CD4-positive, alpha-beta T cell treated with Interleukin-10 for 1 hour (primary cell): ENCODE measurements around the gene CHCHD2.
"Not testable (repeated sequence)": the region's sequence is repeated elsewhere in the genome, so short reads cannot be mapped to it uniquely, and the experiment has no call there.

Experiments used
- DNase-seq: peaks from one replicate; pipeline ENCODE4 v3.0.0-alpha.2; 2020

The CHCHD2 gene

DNA sequence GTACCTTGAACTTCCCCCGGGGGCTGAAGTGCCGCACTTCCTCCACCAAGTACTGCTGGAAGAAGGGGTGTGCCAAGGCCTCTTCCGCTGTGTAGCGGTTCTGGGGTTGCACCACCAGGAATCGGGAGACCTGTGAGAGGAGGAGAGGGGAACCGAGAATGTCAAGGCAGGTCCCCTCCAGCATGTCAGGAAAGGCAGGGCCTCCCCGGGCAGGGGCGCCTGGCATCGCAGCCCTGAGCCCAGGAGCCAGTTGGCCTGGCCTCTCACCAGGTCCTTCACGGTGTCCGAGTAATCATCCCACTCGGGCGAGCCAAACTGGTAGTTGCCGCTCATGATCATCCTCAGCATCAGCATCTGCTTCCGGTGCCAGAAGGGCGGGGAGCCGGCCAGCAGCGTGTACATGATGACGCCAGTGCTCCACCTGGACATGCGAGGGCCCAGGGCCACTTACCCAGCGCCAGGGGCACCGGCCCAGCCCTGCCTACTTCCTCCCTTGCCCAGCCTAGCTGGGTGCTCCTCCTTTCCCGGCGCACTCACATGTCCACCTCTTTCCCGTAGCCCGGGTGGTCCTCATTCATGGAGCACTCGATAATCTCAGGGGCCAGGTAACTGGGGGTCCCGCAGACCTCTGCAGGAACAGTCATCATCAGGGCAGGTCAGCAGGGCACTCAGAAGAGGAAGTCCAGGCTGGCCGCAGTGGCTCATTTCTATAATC is 24.5 kb downstream of the CHCHD2 start:
- no peak for DNase-seq

DNA sequence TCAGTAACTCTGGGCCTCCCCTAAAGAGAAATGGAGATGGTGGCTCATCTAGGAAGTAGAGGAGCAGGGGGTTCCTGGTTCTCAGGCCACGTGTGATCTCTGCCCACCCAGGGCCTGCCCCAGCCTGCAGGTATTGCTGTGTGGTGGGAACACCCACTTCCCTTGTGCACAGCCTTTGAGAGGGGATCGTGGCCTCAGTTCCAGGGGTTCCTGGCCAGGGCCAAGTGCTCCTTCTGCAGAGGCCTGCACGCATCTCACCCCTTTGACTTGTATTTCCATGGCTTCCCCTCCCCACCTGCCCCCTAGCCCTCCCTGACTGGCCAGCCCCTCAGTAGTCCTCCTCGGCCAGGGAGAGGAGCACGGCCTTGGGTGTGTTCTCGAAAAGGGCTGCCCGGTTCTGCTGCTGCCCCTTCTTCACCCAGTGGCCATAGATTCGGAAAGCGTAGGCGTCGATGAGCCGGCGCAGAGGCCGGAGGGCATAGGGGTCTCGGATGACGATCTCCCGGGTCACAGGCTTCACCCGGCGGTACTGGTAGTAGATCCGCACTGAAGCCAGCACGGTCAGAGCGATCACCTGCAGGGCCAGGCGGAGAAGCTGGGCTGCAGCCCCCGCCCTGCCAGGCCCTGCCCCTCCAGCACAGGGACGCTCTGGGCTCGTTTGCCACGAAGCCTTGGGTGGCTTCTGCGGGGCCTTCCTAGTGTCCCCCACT is 25.4 kb downstream of the CHCHD2 start:
- not testable (repeated sequence) for DNase-seq

DNA sequence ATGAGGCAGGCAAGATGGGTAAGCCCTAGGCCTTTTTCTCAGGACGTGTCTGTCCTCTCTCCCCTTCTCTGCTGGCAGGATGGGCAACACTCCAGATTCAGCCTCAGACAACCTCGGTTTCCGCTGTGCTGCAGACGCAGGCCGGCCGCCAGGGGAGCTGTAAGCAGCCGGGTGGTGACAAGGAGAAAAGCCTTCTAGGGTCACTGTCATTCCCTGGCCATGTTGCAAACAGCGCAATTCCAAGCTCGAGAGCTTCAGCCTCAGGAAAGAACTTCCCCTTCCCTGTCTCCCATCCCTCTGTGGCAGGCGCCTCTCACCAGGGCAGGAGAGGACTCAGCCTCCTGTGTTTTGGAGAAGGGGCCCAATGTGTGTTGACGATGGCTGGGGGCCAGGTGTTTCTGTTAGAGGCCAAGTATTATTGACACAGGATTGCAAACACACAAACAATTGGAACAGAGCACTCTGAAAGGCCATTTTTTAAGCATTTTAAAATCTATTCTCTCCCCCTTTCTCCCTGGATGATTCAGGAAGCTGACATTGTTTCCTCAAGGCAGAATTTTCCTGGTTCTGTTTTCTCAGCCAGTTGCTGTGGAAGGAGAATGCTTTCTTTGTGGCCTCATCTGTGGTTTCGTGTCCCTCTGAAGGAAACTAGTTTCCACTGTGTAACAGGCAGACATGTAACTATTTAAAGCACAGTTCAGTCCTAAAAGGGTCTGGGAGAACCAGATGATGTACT is 26.7 kb downstream of the CHCHD2 start:
- DNase-seq = no peak

DNA sequence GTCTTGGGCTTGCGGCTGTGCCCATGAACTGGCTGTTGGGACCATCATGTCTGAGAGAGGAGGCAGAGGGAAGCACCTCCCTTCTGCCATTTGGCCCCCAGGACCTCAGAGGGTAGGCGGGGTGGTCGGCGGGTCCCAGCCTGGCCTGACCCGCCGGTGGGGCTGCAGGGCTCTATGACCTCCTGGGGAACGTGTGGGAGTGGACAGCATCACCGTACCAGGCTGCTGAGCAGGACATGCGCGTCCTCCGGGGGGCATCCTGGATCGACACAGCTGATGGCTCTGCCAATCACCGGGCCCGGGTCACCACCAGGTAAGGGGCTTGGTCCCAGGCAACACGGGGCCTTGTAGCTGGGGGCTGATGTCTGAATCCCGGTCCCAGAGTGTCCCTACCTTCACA is 28.1 kb downstream of the CHCHD2 start:
- no peak for DNase-seq

DNA sequence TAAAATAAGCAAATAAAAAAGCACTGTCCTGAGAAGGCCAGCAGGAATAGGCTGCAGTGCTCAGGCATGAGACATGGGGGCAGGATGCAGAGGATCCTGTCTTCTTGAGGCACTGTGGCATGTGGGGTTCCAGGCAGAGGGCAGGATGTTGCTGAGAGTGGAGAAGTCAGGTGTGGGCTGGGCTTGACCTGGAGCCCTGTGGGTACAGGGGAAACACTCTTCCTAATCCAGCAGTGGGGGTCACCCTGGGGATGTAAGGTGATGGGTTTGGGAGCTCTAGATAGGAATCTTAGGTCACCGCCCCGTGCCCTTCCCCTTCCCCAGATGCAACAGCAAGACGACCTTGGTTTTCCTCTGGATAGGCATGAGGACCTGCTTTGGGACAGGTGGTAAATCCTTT is 28.6 kb downstream of the CHCHD2 start:
- no peak for DNase-seq

DNA sequence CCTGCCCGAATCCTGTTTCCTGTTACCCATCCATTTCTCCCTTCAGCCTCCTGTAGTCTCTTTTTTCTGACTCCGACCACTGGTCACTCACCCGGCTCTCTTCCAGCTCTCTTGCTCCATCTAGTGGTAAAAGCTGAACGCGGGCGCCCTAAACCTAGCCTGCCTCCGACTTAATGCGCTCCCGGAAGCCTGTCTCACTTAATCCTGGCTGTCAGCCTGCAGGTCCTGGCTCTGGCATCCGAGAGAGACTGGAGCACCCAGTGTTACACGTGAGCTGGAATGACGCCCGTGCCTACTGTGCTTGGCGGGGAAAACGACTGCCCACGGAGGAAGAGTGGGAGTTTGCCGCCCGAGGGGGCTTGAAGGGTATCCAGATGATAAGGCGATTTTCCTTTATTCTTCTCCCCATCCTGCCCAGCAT is 31.9 kb downstream of the CHCHD2 start:
- DNase-seq = peak; percentile 79

DNA sequence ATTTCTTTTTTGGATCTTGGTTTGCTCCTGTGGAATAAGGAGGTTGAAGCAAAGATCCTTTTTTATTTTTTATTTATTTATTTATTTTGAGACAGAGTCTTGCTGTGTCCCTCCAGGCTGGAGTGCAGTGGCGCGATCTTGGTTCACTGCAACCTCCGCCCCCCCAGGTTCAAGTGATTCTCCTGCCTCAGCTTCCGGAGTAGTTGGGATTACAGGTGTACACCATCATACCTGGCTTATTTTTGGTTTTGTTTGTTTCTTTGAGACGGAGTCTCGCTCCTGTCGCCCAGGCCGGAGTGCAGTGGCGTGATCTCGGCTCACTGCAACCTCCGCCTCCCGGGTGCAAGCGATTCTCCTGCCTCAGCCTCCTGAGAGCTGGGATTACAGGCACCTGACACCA is 39.9 kb downstream of the CHCHD2 start:
- DNase-seq = not testable (repeated sequence)

DNA sequence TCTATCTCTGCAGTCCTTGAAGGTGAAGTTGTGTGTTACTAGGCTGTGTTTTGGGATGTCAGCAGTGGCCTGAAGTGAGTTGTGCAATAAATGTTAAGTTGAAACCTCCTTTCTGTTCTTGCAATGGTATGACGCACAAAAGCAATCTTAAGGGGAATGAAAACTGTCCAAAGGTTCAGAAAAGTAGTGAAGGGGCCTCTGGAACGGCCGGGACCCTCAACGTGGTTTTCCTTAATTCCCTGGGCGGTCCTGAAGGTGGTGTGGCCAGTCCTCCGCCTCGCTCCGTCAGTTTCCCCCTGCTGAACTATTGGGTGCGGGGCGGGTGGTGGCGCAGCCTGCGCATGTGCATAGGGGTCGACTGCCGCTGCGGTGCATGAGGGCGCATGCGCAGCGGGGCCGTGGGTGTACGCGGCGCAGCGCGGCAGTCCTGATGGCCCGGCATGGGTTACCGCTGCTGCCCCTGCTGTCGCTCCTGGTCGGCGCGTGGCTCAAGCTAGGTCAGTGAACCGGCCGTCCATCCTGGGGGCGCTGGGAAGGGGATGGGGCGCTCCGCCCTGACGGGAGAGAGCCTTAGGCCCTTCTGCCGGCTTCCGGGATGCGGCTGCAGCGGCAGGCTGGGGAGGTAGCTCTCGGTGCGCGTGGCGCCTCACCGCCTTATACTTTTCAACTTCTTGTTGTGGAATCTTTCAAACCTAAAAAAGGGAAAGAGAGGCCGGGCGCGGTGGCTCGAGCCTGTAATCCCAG is 42.2 kb downstream of the CHCHD2 start, which contains the start of gene SUMF2:
SUMF2 (plus strand) TSS at position 405 of the 744 bp plus-strand sequence; CDS start at position 431, 26 bp downstream.
- DNase-seq = peak; percentile 90

DNA sequence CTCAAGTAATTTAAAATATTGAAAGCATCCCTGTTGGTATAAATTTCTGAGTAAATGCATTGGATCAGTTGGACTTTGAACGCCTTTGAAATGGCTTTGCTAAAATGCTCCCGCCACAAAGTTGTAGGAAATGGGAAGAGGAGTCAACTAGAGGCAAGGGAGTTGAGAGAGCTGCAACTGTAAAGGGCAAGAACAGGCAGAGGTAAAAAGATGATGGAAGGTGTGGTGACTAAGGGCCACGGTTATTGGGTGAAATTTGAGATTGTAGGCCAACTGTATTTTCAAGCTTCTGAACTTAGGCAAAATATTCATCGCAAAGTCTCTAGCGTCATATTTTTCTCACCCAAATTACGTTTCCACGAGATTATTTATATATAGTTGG is 42.8 kb downstream of the CHCHD2 start:
- DNase-seq = no peak

DNA sequence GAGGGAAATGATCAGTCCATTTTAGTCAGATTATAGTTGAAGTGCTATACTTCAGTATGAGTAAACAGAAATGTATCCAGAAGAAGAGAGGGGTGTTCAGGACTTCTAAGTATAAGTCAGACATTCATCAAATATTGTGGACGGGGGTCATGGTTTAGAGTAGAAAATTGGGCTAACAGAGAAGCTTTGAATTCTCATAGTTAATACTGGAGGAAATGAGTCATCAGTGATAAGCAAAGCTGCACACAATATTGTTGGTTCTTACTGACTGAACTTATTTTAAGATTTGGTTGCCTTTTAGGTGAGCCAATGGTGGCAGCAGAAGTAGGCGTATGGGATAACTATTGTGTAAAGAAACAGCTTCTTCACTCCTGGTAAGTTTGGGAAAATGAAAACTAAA is 43.9 kb downstream of the CHCHD2 start:
- no peak for DNase-seq

DNA sequence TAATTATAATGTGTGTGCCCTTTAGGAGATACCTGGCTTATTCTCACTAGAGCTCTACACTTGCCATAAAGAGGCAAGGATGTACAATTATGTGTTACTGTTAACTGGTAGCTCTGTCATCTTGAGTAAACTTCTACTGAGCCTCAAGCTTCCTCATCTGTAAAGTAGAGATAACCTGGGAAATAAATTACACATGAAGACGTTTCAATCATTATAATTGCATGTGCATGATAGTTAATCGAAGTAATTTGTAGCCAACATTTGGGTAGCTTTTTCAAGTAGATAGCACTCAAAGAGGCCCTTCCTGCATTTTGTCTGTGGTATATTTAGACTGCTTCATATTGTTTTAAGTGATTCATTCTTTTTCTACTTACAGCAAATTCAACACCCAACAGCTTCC is 52.3 kb downstream of the CHCHD2 start:
- DNase-seq = no peak

DNA sequence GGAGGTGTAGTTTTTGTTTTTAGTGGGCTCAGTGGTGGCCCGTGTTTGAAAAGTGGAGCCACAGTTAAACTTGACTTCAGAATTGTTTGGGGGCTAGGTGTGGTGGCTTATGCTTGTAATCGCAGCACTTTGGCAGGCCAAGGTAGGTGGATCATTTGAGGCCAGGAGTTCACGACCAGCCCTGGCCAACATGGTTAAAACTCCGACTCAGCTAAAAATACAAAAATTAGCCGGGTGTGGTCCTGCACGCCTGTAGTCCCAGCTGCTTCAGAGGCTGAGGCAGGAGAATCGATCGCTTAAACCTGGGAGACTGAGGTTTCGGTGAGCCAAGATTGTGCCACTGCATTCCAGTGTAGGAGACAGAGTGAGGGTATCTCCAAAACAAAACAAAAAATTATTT is 52.9 kb downstream of the CHCHD2 start:
- no peak for DNase-seq
